Panc1 (cell line): ENCODE data around the gene HCK. TPM values are rescaled to one million over a fixed set of nuclear protein-coding genes. Genes with fewer than 3 reads are reported as not detected.

Experiments
- ATAC-seq: fragments of 200-7000 bp; cut with Tn5 transposase; 2 replicates; pipeline ENCODE4 v1.9.1; 2020; ENCODE audit warnings: mild to moderate bottlenecking, moderate library complexity
- BruUV-seq: library from RNA; stranded (reverse); fragments of 400-500 nt; replicated peaks from 2 replicates; lab custom pipeline; 2021; lab: Mats Ljungman, UMichigan
- CTCF ChIA-PET: fragments of 300-600 bp; sonication (Branson Sonifier 250); formaldehyde crosslinking; loops from one replicate; lab custom pipeline; 2022; ENCODE audit warnings: antibody characterized with exemption; lab: Charles Lee
- POLR2A ChIA-PET: fragments of 300-600 bp; sonication (Branson Sonifier 250); formaldehyde crosslinking; loops from one replicate; lab custom pipeline; 2022; ENCODE audit warnings: antibody characterized with exemption; lab: Charles Lee
- DNase-seq: peaks from one replicate; pipeline ENCODE4 v3.0.0-alpha.2; 2010; ENCODE audit warnings: low read depth, low spot score
- H3K27ac ChIP-seq: 2 replicates; pipeline ENCODE4 v1.5.1; 2011; ENCODE audit warnings: mild to moderate bottlenecking, low read length, inconsistent platforms
- H3K27me3 ChIP-seq: fragments of 200-500 bp; sonication (Bioruptor generic); 2 replicates; pipeline ENCODE4 v1.6.0; 2014; ENCODE audit warnings: low read length, inconsistent platforms; ENCODE audit not compliant: control insufficient read depth, insufficient read depth
- H3K36me3 ChIP-seq: fragments of 200-500 bp; sonication (Bioruptor generic); 2 replicates; pipeline ENCODE4 v1.5.1; 2014; ENCODE audit warnings: inconsistent platforms, mild to moderate bottlenecking, low read length, moderate library complexity; ENCODE audit not compliant: control insufficient read depth, insufficient read depth
- H3K4me1 ChIP-seq: 2 replicates; pipeline ENCODE4 v1.5.1; 2011; ENCODE audit warnings: inconsistent platforms, mild to moderate bottlenecking, low read length, moderate library complexity; ENCODE audit not compliant: control insufficient read depth, insufficient read depth
- H3K4me3 ChIP-seq, 2 experiments: 2 replicates each; pipeline ENCODE4 v1.5.1; 2011 to 2012; ENCODE audit warnings: low read depth in 2 of 2, low read length in 2 of 2, mild to moderate bottlenecking in 2 of 2, inconsistent platforms in 1 of 2, moderate library complexity in 1 of 2
- H3K9me3 ChIP-seq: fragments of 200-500 bp; sonication (Bioruptor generic); 2 replicates; pipeline ENCODE4 v1.5.1; 2014; ENCODE audit warnings: low read depth, mild to moderate bottlenecking, inconsistent platforms, low read length, moderate library complexity; ENCODE audit not compliant: control insufficient read depth, insufficient read depth
- POLR2AphosphoS5 ChIP-seq: IDR thresholded peaks from 2 replicates; pipeline ENCODE4 v1.6.1; 2012; ENCODE audit warnings: mild to moderate bottlenecking, low read depth, low read length, moderate library complexity
- REST ChIP-seq, 2 experiments: IDR thresholded peaks; 2 replicates each; pipeline ENCODE4 v1.6.1; 2011 to 2012; ENCODE audit warnings: low read depth in 2 of 2, control low read depth in 1 of 2, low read length in 1 of 2, mild to moderate bottlenecking in 1 of 2, moderate library complexity in 1 of 2; ENCODE audit not compliant: insufficient read depth in 1 of 2
- SIN3A ChIP-seq: IDR thresholded peaks from 2 replicates; pipeline ENCODE4 v1.6.1; 2012; ENCODE audit warnings: low read depth, mild to moderate bottlenecking, low read length, moderate library complexity, borderline replicate concordance; ENCODE audit not compliant: insufficient read depth
- TCF7L2 ChIP-seq: IDR thresholded peaks from 2 replicates; pipeline ENCODE4 v1.6.1; 2011; ENCODE audit warnings: mild to moderate bottlenecking, low read depth, low read length, inconsistent platforms
- in situ Hi-C: cut with HindIII; loops from 2 replicates; pipeline ENCODE4 v1.10.0; 2016; ENCODE audit warnings: low sequenced_read_pairs, low pct_unique_long_range_greater_than_20kb
- intact Hi-C: fragments of 100-400 bp; cut with micrococcal nuclease; formaldehyde crosslinking; loops from one replicate; pipeline ENCODE4 v1.10.0; 2022; ENCODE audit not compliant: unreplicated experiment
- total RNA-seq: library from RNA; stranded (reverse); gene quantifications from one replicate; pipeline ENCODE4 v1.2.1, GENCODE V29; 2021; ENCODE audit not compliant: unreplicated experiment
- TF ChIP-seq, protein P1 (sequence below): fragments of 450-650 bp; IDR thresholded peaks from 2 replicates; pipeline ENCODE4 v1.5.1; 2017; ENCODE audit warnings: mild to moderate bottlenecking

Gene HCK
- total RNA-seq, 1 experiment from 2014 or later: 0.98 TPM

DNA sequence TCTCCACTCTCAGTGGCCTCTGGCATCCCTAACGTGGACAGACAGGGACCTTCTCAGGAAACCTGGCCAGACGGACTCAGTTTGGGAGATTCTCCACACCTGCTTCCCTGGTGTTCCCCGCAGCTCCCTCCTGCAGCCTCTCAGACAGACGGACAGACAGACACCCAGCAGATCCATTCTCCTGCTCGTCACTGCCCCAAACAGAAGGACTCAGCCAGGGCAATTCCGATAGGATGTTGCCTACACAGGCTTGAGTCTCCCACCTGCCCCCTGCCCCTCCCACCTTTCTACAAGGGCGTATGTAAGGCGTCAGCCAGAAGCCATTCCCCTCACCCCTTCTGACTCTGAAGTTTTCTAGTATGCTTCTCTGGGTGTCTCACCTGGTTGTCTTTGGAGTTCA, 41.4 kb upstream of the HCK start:
- DNase-seq (no peak), ATAC-seq (peak; percentile 15; the same call in 1 of the 2 replicates)
- Histone ChIP-seq H3K4me3 (no peak overlapping the region), H3K27ac (0 out of 2 replicates have a peak overlapping the region, but pooled peaks have one; percentile 5), H3K4me1 (peaks cover 29% of the 10 kb centered on the region), H3K36me3 (no peaks in the 10 kb centered on the region), H3K9me3 (no peaks in the 10 kb centered on the region), H3K27me3 (no peaks in the 10 kb centered on the region)
- no TSS peak for BruUV-seq
- intact Hi-C loops (no loop called here), in situ Hi-C loops (no loop called here)
- TF ChIP-seq SIN3A: no peak
- CTCF ChIA-PET: no interaction called here
- POLR2A ChIA-PET: no interaction called here

GRCh38 chr20:32012159-32012688, 39.8 kb upstream of the HCK start:
- Histone ChIP-seq H3K27ac (no peak overlapping the region; the same call in 1 of the 2 replicates), H3K27me3 (no peaks in the 10 kb centered on the region; the same call in 1 of the 2 replicates), H3K4me3 (no peak overlapping the region), H3K36me3 (no peaks in the 10 kb centered on the region), H3K9me3 (no peaks in the 10 kb centered on the region), H3K4me1 (peaks cover 25% of the 10 kb centered on the region)
- DNase-seq (no peak), ATAC-seq (no peak)
- CTCF ChIA-PET: interaction anchor here (0.9 to 1.1 kb wide), 2 partner anchors 20 to 157 kb away, joined by 3 read pairs; no protein-coding TSS in a partner anchor
- in situ Hi-C loops: no loop called here
- no TSS peak for BruUV-seq
- POLR2A ChIA-PET: no interaction called here
- intact Hi-C loops: no loop called here
- TF ChIP-seq POLR2AphosphoS5 (no peak), SIN3A (no peak), REST (IDR thresholded peaks at IDR 0.05; ENCODE audit: insufficient read depth in 1 of 2, low read depth in 2 of 2, low read length in 1 of 2) (no peak), TCF7L2 (no peak)
- TF ChIP-seq, protein P1, sequence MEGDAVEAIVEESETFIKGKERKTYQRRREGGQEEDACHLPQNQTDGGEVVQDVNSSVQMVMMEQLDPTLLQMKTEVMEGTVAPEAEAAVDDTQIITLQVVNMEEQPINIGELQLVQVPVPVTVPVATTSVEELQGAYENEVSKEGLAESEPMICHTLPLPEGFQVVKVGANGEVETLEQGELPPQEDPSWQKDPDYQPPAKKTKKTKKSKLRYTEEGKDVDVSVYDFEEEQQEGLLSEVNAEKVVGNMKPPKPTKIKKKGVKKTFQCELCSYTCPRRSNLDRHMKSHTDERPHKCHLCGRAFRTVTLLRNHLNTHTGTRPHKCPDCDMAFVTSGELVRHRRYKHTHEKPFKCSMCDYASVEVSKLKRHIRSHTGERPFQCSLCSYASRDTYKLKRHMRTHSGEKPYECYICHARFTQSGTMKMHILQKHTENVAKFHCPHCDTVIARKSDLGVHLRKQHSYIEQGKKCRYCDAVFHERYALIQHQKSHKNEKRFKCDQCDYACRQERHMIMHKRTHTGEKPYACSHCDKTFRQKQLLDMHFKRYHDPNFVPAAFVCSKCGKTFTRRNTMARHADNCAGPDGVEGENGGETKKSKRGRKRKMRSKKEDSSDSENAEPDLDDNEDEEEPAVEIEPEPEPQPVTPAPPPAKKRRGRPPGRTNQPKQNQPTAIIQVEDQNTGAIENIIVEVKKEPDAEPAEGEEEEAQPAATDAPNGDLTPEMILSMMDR: no peak

GRCh38 chr20:32013326-32013725, 38.7 kb upstream of the HCK start:
- H3K27ac ChIP-seq: no peak overlapping the region
- ChIA-PET CTCF (interaction anchor here (0.7 to 1.1 kb wide), 3 partner anchors 19 to 158 kb away, joined by 3 read pairs; no protein-coding TSS in a partner anchor), POLR2A (interaction anchor here (0.6 kb wide), 2 partner anchors 29 to 159 kb away, joined by 3 read pairs; no protein-coding TSS in a partner anchor)
- peaks cover 20% of the 10 kb centered on the region for H3K4me1 ChIP-seq
- no peak overlapping the region for H3K4me3 ChIP-seq
- in situ Hi-C loops (no loop called here), intact Hi-C loops (no loop called here)
- no peaks in the 10 kb centered on the region; the same call in 1 of the 2 replicates for H3K27me3 ChIP-seq
- DNase-seq (no peak), ATAC-seq (no peak)
- no TSS peak for BruUV-seq
- no peaks in the 10 kb centered on the region for H3K9me3 ChIP-seq
- H3K36me3 ChIP-seq: no peaks in the 10 kb centered on the region
- TF ChIP-seq, protein P1: no peak
- TF ChIP-seq POLR2AphosphoS5 (no peak), REST (IDR thresholded peaks at IDR 0.05; ENCODE audit: insufficient read depth in 1 of 2, low read depth in 2 of 2, low read length in 1 of 2) (no peak), SIN3A (no peak), TCF7L2 (no peak)
